OCI-M2 (cell line): Measurements from ENCODE around the gene KEAP1.

Experiments used
- DNase-seq: peaks from one replicate; lab custom pipeline; 2025; ENCODE audit not compliant: unreplicated experiment; lab: John Stamatoyannopoulos, UW

Gene KEAP1

GRCh38 chr19:10450853-10451609 is 52.1 kb downstream of the KEAP1 start:
- no peak for DNase-seq

- DNase-seq: no peak
These were observed 52.8 kb downstream of the KEAP1 start for GRCh38 chr19:10450191-10450852.

- no peak for DNase-seq
These were observed 54.1 kb downstream of the KEAP1 start for GRCh38 chr19:10449037-10449436.

GRCh38 chr19:10442698-10443097 is 60.5 kb downstream of the KEAP1 start:
- no peak for DNase-seq

- DNase-seq: no peak
These were observed 63.6 kb downstream of the KEAP1 start for GRCh38 chr19:10439588-10439987.
